ENCODE data around the gene JAZF1. TPM values are rescaled to one million over a fixed set of nuclear protein-coding genes. Genes with fewer than 3 reads are reported as not detected.

Gene JAZF1
- total RNA-seq, 2 donors from 2014 or later = 9.3 to 37.4 TPM

GRCh38 chr7:27910326-27910725 lies 270.3 kb downstream of the JAZF1 start:
- Histone ChIP-seq H3K4me3 (no peak overlapping the region), H3K9me3 (no peaks in the 10 kb centered on the region), H3K27me3 (replicated peaks; ENCODE audit: insufficient read depth) (no peaks in the 10 kb centered on the region), H3K27ac (no peak overlapping the region), H3K4me1 (replicated peaks) (no peaks in the 10 kb centered on the region), H3K36me3 (no peaks in the 10 kb centered on the region)
- intact Hi-C loops (cut with DNase I) = no loop called here
- TF ChIP-seq POLR2A (IDR thresholded peaks at IDR 0.05) (no peak), POLR2AphosphoS5 (IDR thresholded peaks at IDR 0.05) (no peak)
- TF ChIP-seq, protein P1, sequence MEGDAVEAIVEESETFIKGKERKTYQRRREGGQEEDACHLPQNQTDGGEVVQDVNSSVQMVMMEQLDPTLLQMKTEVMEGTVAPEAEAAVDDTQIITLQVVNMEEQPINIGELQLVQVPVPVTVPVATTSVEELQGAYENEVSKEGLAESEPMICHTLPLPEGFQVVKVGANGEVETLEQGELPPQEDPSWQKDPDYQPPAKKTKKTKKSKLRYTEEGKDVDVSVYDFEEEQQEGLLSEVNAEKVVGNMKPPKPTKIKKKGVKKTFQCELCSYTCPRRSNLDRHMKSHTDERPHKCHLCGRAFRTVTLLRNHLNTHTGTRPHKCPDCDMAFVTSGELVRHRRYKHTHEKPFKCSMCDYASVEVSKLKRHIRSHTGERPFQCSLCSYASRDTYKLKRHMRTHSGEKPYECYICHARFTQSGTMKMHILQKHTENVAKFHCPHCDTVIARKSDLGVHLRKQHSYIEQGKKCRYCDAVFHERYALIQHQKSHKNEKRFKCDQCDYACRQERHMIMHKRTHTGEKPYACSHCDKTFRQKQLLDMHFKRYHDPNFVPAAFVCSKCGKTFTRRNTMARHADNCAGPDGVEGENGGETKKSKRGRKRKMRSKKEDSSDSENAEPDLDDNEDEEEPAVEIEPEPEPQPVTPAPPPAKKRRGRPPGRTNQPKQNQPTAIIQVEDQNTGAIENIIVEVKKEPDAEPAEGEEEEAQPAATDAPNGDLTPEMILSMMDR (IDR thresholded peaks at IDR 0.05) = no peak
- no peak for DNase-seq (ENCODE audit: low spot score)
- 70% methylated on average over 3 of the region's 3 CpGs for WGBS

DNA sequence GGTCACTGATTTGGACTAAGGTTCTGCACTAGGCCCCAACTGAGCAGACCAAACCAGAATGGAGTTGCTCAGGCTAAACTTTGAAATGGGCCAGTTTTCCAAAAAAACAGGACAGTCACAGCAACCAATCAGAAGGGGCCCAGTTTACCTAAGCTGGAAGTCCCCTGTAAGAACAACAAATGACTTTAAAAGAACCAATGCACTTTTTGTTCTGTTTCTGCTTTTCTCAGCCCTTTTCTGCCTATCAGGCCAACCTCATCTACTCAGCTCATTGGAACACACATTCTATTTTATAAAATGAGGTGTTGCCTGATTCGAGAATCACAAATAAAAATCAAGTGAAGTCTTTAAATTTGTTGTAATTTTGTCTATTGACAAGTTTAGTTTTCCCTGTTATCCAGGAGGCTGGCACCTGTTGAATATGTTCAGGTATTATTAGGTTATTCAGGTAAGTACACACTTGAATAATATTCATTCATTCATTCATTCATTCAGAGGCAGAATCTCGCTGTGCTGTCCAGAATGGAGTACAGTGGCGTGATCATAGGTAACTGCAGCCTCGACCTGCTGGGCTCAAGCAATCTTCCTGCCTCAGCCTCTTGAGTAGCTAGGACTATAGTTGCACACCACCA lies 271.9 kb downstream of the JAZF1 start:
- Histone ChIP-seq H3K36me3 (no peaks in the 10 kb centered on the region), H3K9me3 (no peaks in the 10 kb centered on the region), H3K27me3 (replicated peaks; ENCODE audit: insufficient read depth) (no peaks in the 10 kb centered on the region), H3K4me3 (no peak overlapping the region), H3K4me1 (replicated peaks) (no peaks in the 10 kb centered on the region), H3K27ac (no peak overlapping the region)
- 91% methylated on average over 4 of the region's 4 CpGs for WGBS
- DNase-seq (ENCODE audit: low spot score) = no peak
- intact Hi-C loops (cut with DNase I) = no loop called here
- TF ChIP-seq, protein P1 (IDR thresholded peaks at IDR 0.05) = no peak
- TF ChIP-seq POLR2AphosphoS5 (IDR thresholded peaks at IDR 0.05) = no peak
- no peak for TF ChIP-seq POLR2A (IDR thresholded peaks at IDR 0.05)

- WGBS = 78% methylated on average over 4 of the region's 4 CpGs
- Histone ChIP-seq H3K36me3 (no peaks in the 10 kb centered on the region), H3K9me3 (no peaks in the 10 kb centered on the region), H3K27ac (no peak overlapping the region), H3K4me1 (replicated peaks) (no peaks in the 10 kb centered on the region), H3K4me3 (no peak overlapping the region), H3K27me3 (replicated peaks; ENCODE audit: insufficient read depth) (no peaks in the 10 kb centered on the region)
- TF ChIP-seq, protein P1 (IDR thresholded peaks at IDR 0.05) = no peak
- TF ChIP-seq POLR2A (IDR thresholded peaks at IDR 0.05) = no peak
- no peak for TF ChIP-seq POLR2AphosphoS5 (IDR thresholded peaks at IDR 0.05)
- intact Hi-C loops (cut with DNase I) = no loop called here
- no peak for DNase-seq (ENCODE audit: low spot score)
Measured at GRCh38 chr7:27906385-27907091, 274.1 kb downstream of the JAZF1 start.

DNA sequence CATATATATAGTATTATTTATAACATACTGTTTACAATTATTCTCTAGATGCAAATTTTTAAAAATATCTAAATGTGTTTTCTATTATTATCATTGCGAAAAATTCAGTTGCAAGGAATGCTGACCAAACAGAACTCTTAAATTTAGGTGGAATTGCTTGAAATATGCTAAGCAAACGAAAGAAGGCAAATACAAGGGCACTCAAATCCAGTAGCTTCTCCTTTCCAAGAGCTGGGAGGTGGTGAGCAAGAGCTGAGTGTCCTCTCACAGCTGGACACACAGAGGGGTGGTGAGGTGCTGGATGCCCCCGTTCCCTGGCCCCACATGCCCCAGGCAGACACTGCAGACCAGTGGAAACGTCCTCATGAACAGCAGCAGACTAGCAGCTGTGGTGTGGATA lies 274.6 kb downstream of the JAZF1 start:
- no peak overlapping the region for H3K27ac ChIP-seq
- intact Hi-C loops (cut with DNase I) = no loop called here
- 67% methylated on average over 4 of the region's 4 CpGs for WGBS

More for the DNA sequence above, 274.6 kb downstream of the JAZF1 start:
- Histone ChIP-seq H3K4me1 (replicated peaks) (no peaks in the 10 kb centered on the region), H3K9me3 (no peaks in the 10 kb centered on the region), H3K27me3 (replicated peaks; ENCODE audit: insufficient read depth) (no peaks in the 10 kb centered on the region), H3K4me3 (no peak overlapping the region), H3K36me3 (no peaks in the 10 kb centered on the region)
- no peak for DNase-seq (ENCODE audit: low spot score)
- TF ChIP-seq, protein P1 (IDR thresholded peaks at IDR 0.05) = no peak
- TF ChIP-seq POLR2AphosphoS5 (IDR thresholded peaks at IDR 0.05) (no peak), POLR2A (IDR thresholded peaks at IDR 0.05) (no peak)

Measured in prostate gland (tissue), 2 donors.